Forelimb muscle (tissue), 1 donor: ENCODE measurements around the gene CA6. TPM values are rescaled to one million over a fixed set of nuclear protein-coding genes. Genes with fewer than 3 reads are reported as not detected.
"Not testable (repeated sequence)": the region's sequence is repeated elsewhere in the genome, so short reads cannot be mapped to it uniquely, and the experiment has no call there.

Experiments used
- DNase-seq: peaks from one replicate; pipeline ENCODE4 v3.0.0-alpha.2; 2013; ENCODE audit warnings: low read depth
- polyA plus RNA-seq: library from polyadenylated mRNA; unstranded; fragments of 120-200 nt; gene quantifications from one replicate; pipeline ENCODE4 v1.2.1, GENCODE V29; 2013; ENCODE audit not compliant: insufficient read length

The CA6 gene
- polyA plus RNA-seq, 1 donor = not detected

- DNase-seq = no peak
These were observed 24.3 kb downstream of the CA6 start for GRCh38 chr1:8969937-8970336.

DNA sequence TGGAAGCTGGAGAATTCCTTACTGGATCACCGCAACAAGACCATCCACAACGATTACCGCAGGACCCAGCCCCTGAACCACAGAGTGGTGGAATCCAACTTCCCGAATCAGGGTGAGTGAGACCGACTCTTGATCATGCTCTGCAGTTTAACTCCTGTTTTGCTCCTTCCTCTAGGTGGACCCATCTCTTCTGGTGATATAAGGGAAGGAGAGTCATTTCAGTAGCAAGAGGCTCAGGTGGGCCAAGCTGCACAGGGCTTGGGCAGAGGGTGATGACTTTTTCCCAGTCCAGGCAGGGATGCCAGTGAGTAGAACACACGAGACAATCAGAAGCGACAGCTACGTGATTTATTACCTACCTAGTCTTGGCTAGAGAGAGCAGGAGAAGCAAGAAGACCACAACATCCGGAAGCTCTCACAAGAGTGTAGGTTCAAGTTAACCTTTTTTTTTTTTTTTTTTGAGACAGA is 25.2 kb downstream of the CA6 start:
- DNase-seq = no peak

GRCh38 chr1:8974551-8974950 is 28.9 kb downstream of the CA6 start:
- DNase-seq = no peak

- DNase-seq = no peak
These were observed 30.7 kb downstream of the CA6 start for GRCh38 chr1:8976338-8976737.

- no peak for DNase-seq
These were observed 31.3 kb downstream of the CA6 start for GRCh38 chr1:8976896-8977450.

DNA sequence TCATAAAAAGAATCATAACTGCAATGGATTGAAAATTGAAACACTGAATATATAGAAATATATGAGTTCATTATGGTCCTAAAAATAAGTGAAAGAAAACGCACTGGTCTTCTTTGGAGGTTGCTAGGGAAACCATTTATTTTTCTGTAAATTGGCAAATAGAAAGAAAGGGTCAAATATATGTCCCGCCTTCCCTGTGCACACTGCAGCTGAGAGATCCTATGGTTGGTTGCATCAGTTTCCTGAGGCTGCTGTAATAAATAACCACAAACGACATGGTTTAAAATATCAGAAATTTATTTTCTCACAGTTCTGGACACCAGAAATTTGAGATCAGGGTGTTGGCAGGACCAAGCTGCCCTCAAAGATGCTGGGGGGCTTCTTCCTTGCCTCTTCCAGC is 35.0 kb downstream of the CA6 start:
- no peak for DNase-seq

DNA sequence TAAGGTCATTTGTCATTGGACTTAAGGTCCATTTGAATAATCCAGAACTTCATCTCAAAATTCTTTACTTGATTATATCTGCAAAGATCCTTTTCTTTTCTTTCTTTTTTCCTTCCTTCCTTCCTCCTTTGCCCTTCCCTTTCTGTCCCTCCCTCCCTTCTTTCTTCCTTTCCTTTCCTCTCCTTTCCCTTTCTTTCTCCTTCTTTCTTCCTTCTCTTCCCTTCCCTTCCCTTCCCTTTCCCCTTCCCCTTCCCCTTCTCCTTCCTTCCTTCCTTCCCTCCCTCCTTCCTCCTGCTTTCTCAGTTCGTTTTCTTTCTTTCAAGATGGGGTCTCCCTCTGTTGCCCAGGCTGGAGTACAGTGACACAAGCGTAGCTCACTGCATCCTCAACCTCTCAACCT is 35.5 kb downstream of the CA6 start:
- no peak for DNase-seq

DNA sequence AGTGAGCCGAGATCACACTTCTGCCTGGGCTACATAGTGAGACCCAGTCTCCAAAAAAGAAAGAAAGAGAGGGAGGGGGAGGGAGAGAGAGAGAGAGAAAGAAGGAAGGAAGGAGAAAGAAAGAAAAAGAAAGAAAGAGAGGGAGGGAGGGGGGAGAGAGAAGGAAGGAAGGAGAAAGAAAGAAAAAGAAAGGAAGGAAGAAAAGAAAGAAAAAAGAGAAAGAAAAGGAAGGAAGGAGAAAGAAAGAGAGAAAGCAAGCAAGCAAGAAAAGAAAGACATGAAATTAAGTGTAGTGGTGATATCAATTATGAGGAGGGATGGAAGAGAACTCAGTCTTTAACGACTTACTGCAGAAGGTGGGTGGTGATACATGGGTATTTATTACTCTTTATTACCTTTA is 38.5 kb downstream of the CA6 start:
- no peak for DNase-seq

DNA sequence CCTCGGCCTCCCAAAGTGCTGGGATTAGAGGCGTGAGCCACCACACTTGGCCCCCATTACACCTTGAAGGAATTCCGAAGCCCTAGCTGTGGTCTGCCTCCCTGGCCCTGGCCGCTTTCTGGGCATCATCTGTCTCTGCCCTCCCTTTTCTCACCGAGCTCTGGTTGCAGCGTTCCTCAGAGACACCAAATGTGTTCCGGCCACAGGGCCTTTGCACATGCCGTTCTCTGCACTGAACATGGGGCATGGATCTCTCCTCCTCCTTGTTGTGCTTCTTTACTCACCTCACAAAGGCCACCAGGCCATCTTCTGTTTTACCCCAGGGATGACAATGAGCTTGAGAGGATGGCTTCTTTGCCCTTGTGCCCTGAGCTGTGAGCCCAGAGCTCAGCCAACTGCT is 39.3 kb downstream of the CA6 start:
- no peak for DNase-seq

DNA sequence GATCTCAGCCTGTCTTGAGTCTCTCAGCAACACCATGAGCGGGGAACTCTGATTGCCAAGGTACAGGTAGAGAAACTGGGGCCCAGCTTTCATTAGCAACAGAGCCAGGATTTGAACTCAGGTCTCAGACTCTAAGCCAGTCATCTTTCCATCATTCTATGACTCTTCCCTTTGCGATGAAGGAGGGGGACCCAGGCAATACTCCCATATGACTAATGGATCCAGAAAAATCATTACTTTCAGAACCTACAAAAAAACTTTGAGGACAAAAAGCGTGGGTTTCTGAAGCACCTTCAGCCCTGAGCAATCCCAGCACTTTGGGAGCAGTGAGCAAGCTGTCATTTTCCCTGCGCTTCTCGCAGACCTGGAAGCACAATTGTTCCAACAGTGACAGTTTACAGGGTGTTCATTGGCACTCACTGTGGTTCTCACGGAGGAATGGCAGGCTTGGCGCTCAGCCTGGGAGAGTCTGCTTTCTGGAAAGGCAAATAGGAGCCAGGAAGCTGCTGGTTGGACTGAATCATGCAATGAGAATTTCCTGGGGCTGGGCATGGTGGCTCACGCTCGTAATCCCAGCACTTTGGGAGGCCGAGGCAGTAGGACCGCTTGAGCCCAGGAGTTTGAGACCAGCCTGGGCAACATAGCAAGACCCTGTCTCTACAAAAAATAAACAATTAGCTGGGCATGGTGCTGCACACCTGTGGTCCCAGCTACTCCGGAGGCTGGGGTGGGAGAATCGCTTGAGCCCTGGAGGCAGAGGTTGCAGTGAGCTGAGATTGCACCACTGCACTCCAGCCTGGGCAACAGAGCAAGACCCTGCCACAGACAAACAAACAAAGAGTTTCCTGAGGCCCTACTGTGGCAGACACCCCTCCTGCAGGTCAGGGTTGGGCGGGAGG is 40.5 kb downstream of the CA6 start:
- no peak for DNase-seq

DNA sequence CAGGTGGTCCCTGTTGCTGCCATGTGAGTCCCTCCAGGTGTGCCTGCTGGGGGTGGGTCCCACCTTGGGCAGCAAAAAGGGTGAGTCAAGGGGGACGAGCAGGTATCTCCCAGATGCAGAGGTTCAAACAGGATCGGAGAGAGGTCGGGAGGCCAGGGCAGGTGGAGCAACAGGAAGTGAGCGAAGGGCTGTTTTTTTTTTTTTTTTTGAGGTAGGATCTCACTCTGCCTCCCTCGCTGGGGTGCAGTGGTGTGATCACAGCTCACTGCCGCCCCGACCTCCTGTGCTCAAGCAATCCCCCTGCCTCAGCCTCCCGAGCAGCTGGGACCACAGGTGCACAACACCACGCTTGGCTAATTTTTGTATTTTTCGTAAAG is 41.1 kb downstream of the CA6 start:
- no peak for DNase-seq

GRCh38 chr1:8987881-8988617 is 42.4 kb downstream of the CA6 start:
- DNase-seq = no peak

- no peak for DNase-seq
These were observed 42.9 kb downstream of the CA6 start for GRCh38 chr1:8988618-8988967.

GRCh38 chr1:8989061-8989460 is 43.4 kb downstream of the CA6 start:
- no peak for DNase-seq

- DNase-seq = no peak
These were observed 44.2 kb downstream of the CA6 start for GRCh38 chr1:8989821-8990220.

GRCh38 chr1:8992936-8993687 is 47.4 kb downstream of the CA6 start:
- no peak for DNase-seq

- not testable (repeated sequence) for DNase-seq
These were observed 48.5 kb downstream of the CA6 start for GRCh38 chr1:8993962-8994675.

DNA sequence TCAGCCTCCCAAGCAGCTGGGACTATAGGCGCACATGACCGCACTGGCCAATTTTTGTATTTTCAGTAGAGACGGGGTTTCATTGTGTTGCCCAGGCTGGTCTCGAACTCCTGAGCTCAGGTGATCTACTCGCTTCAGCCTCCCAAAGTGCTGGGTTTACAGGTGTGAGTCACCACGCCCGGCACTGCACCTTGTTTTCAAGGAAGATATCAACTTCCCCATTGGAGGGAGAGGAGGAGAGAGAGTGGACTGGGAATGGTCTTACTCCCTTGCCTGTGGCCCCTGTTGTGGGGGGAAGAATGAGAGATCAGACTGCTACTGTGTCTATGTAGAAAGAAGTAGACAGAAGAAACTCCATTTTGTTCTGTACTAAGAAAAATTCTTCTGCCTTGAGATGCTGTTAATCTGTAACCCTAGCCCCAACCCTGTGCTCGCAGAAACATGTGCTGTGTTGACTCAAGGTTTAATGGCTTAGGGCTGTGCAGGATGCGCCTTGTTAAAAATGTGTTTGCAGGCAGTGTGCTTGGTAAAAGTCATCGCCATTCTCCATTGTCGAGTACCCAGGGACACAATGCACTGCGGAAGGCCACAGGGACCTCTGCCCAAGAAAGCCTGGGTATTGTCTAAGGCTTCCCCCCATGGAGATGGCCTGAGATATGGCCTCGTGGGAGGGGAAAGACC is 56.0 kb downstream of the CA6 start:
- not testable (repeated sequence) for DNase-seq

DNA sequence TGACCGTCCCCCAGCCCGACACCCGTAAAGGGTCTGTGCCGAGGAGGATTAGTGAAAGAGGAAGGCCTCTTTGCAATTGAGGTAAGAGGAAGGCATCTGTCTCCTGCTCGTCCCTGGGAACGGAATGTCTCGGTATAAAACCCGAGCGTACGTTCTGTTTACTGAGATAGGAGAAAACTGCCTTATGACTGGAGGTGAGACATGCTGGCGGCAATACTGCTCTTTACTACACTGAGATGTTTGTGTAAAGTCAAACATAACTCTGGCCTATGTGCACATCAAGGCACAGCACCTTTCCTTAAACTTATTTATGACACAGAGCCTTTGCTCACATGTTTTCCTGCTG is 56.5 kb downstream of the CA6 start:
- DNase-seq = not testable (repeated sequence)

GRCh38 chr1:9004031-9004699 is 58.5 kb downstream of the CA6 start:
- no peak for DNase-seq
